H1 (cell line): ENCODE data around the gene TRPM1. TPM values are rescaled to one million over a fixed set of nuclear protein-coding genes. Genes with fewer than 3 reads are reported as not detected.

Source experiments
- CTCF ChIA-PET: fragments of 300-600 bp; sonication (Branson Sonifier 250); formaldehyde crosslinking; loops from one replicate; lab custom pipeline; 2021; ENCODE audit not compliant: partially characterized antibody; lab: Charles Lee
- POLR2A ChIA-PET: fragments of 300-600 bp; sonication (Branson Sonifier 250); formaldehyde crosslinking; loops from one replicate; lab custom pipeline; 2021; ENCODE audit warnings: inconsistent platforms; ENCODE audit not compliant: partially characterized antibody; lab: Charles Lee
- DNase-seq, 2 experiments: peaks; one replicate each; pipeline versions ENCODE4 v3.0.0 to v3.0.0-alpha.2; 2010 to 2022; ENCODE audit warnings: low spot score in 2 of 2, low read depth in 1 of 2, mixed read lengths in 1 of 2
- FAIRE-seq: peaks from 2 replicates; lab custom pipeline; 2011; peaks lifted over from hg19 to GRCh38; lab: Jason Lieb, UNC
- H2AFZ ChIP-seq: 2 replicates; pipeline ENCODE4 v1.8.1; 2012; ENCODE audit warnings: low read length, inconsistent platforms
- H2AK5ac ChIP-seq: 2 replicates; pipeline ENCODE4 v1.6.1; 2013; ENCODE audit warnings: low read depth, low read length
- H2BK120ac ChIP-seq: replicated peaks from 2 replicates; pipeline ENCODE3; 2013; ENCODE audit warnings: low read depth, low read length, inconsistent platforms
- H2BK12ac ChIP-seq: 2 replicates; pipeline ENCODE4 v1.6.1; 2013; ENCODE audit warnings: low read depth, low read length
- H2BK15ac ChIP-seq: 2 replicates; pipeline ENCODE4 v1.6.1; 2013; ENCODE audit warnings: low read length
- H2BK20ac ChIP-seq: 2 replicates; pipeline ENCODE4 v1.6.1; 2013; ENCODE audit warnings: low read length
- H2BK5ac ChIP-seq: 2 replicates; pipeline ENCODE4 v1.6.1; 2013; ENCODE audit warnings: low read depth, low read length
- H3K14ac ChIP-seq: 2 replicates; pipeline ENCODE4 v1.6.1; 2013; ENCODE audit warnings: inconsistent platforms; ENCODE audit not compliant: insufficient read length
- H3K18ac ChIP-seq: 2 replicates; pipeline ENCODE4 v1.6.1; 2013; ENCODE audit warnings: low read length; ENCODE audit errors: extremely low read depth
- H3K23ac ChIP-seq: 2 replicates; pipeline ENCODE4 v1.6.1; 2013; ENCODE audit warnings: inconsistent platforms; ENCODE audit not compliant: insufficient read length
- H3K23me2 ChIP-seq: 2 replicates; pipeline ENCODE4 v1.6.1; 2013; ENCODE audit warnings: low read depth, low read length
- H3K27ac ChIP-seq: 2 replicates; pipeline ENCODE4 v1.6.1; 2011; ENCODE audit warnings: low read depth, low read length, inconsistent platforms
- H3K27me3 ChIP-seq, 4 experiments: replicated peaks in 1 of 4; 1 replicate in 1 of 4; 2 replicates in 3 of 4; pipeline versions ENCODE4 v1.6.1 to v1.8.1; 2011 to 2013; ENCODE audit warnings: low read length in 3 of 4, mild to moderate bottlenecking in 3 of 4, inconsistent platforms in 2 of 4, mixed read lengths in 2 of 4, moderate library complexity in 1 of 4; ENCODE audit not compliant: control insufficient read depth in 3 of 4, insufficient read depth in 3 of 4; ENCODE audit errors: extremely low read depth in 1 of 4
- H3K36me3 ChIP-seq, 4 experiments: 2 replicates each; pipeline versions ENCODE4 v1.6.1 to v1.8.1; 2011 to 2013; ENCODE audit warnings: mild to moderate bottlenecking in 4 of 4, low read length in 3 of 4, moderate library complexity in 2 of 4, control low read depth in 1 of 4, inconsistent platforms in 1 of 4; ENCODE audit not compliant: insufficient read depth in 4 of 4, control insufficient read depth in 2 of 4
- H3K4ac ChIP-seq: replicated peaks from 2 replicates; pipeline ENCODE3; 2013; ENCODE audit warnings: low read length, low read depth, mixed read lengths, inconsistent platforms; ENCODE audit not compliant: insufficient read length
- H3K4me1 ChIP-seq, 4 experiments: replicated peaks in 1 of 4; 1 replicate in 1 of 4; 2 replicates in 3 of 4; pipeline versions ENCODE4 v1.6.1 to v1.8.1; 2011 to 2013; ENCODE audit warnings: low read length in 3 of 4, inconsistent platforms in 2 of 4, mixed read lengths in 1 of 4; ENCODE audit not compliant: insufficient read depth in 4 of 4, control insufficient read depth in 3 of 4
- H3K4me2 ChIP-seq, 2 experiments: 2 replicates each; pipeline versions ENCODE4 v1.6.1 to v1.8.1; 2011 to 2013; ENCODE audit warnings: low read depth in 2 of 2, low read length in 2 of 2, control low read depth in 1 of 2, inconsistent platforms in 1 of 2, mild to moderate bottlenecking in 1 of 2; ENCODE audit not compliant: insufficient read depth in 1 of 2
- H3K4me3 ChIP-seq, 4 experiments: fragments of 200-600, 300-600 bp in 1 of 4; sonication (generic), shearing (Covaris generic), sonication (Bioruptor Twin) in 1 of 4; 2 replicates each; pipeline versions ENCODE4 v1.5.1 to v1.8.1; 2011 to 2016; ENCODE audit warnings: low read length in 4 of 4, low read depth in 3 of 4, control low read depth in 2 of 4, inconsistent platforms in 2 of 4, mild to moderate bottlenecking in 2 of 4, mixed read lengths in 1 of 4, moderate library complexity in 1 of 4; ENCODE audit not compliant: insufficient read depth in 2 of 4; ENCODE audit errors: extremely low read depth in 1 of 4
- H3K56ac ChIP-seq: replicated peaks from 2 replicates; pipeline ENCODE3; 2013; ENCODE audit warnings: low read depth, mild to moderate bottlenecking, mixed read lengths, low read length, inconsistent platforms; ENCODE audit not compliant: insufficient read length
- H3K79me1 ChIP-seq: 2 replicates; pipeline ENCODE4 v1.6.1; 2013; ENCODE audit warnings: low read depth, low read length, control low read depth
- H3K79me2 ChIP-seq, 2 experiments: 2 replicates each; pipeline versions ENCODE4 v1.6.1 to v1.8.1; 2012 to 2013; ENCODE audit warnings: low read length in 2 of 2, mild to moderate bottlenecking in 2 of 2, inconsistent platforms in 1 of 2; ENCODE audit not compliant: insufficient read depth in 2 of 2, control insufficient read depth in 1 of 2
- H3K9ac ChIP-seq, 4 experiments: replicated peaks in 1 of 4; 1 replicate in 1 of 4; 2 replicates in 3 of 4; pipeline versions ENCODE4 v1.6.1 to v1.8.1; 2011 to 2013; ENCODE audit warnings: low read depth in 3 of 4, low read length in 3 of 4, control low read depth in 2 of 4, mild to moderate bottlenecking in 2 of 4, moderate library complexity in 2 of 4, inconsistent platforms in 1 of 4; ENCODE audit errors: extremely low read depth in 1 of 4
- H3K9me3 ChIP-seq, 2 experiments: 2 replicates each; pipeline versions ENCODE4 v1.6.1 to v1.8.1; 2012 to 2013; ENCODE audit warnings: mild to moderate bottlenecking in 2 of 2, moderate library complexity in 2 of 2, control low read depth in 1 of 2, inconsistent platforms in 1 of 2, low read depth in 1 of 2, low read length in 1 of 2, mixed read lengths in 1 of 2; ENCODE audit not compliant: insufficient read depth in 2 of 2
- H4K20me1 ChIP-seq, 2 experiments: replicated peaks in 1 of 2; 2 replicates each; pipeline versions ENCODE3 to v1.8.1; 2011 to 2013; ENCODE audit warnings: inconsistent platforms in 2 of 2, low read length in 2 of 2, mild to moderate bottlenecking in 1 of 2; ENCODE audit not compliant: insufficient read depth in 2 of 2, control insufficient read depth in 1 of 2
- H4K5ac ChIP-seq: 2 replicates; pipeline ENCODE4 v1.6.1; 2013; ENCODE audit warnings: low read length, low read depth, mixed read lengths, inconsistent platforms; ENCODE audit not compliant: insufficient read length
- H4K8ac ChIP-seq: 2 replicates; pipeline ENCODE4 v1.8.0; 2013; ENCODE audit warnings: mild to moderate bottlenecking, moderate library complexity, low read length, inconsistent platforms; ENCODE audit not compliant: insufficient read depth; ENCODE audit errors: extremely low read depth
- H4K91ac ChIP-seq: replicated peaks from 2 replicates; pipeline ENCODE3; 2013; ENCODE audit warnings: low read length, mixed read lengths, inconsistent platforms; ENCODE audit not compliant: insufficient read length
- ATF3 ChIP-seq: IDR thresholded peaks from 2 replicates; pipeline ENCODE4 v1.6.1; 2011; ENCODE audit warnings: low read depth, mild to moderate bottlenecking, low read length; ENCODE audit not compliant: insufficient read depth
- CHD2 ChIP-seq: IDR thresholded peaks from 2 replicates; pipeline ENCODE4 v1.6.1; 2012; ENCODE audit warnings: low read length, improper control_type of control experiment
- GABPA ChIP-seq: IDR thresholded peaks from 2 replicates; pipeline ENCODE4 v1.6.1; 2011; ENCODE audit warnings: mild to moderate bottlenecking, low read length, moderate library complexity, borderline replicate concordance; ENCODE audit not compliant: insufficient read depth
- KDM5A ChIP-seq: fragments of 200-600 bp; IDR thresholded peaks from 2 replicates; pipeline ENCODE4 v1.7.1; 2012; ENCODE audit warnings: mild to moderate bottlenecking, low read length, inconsistent platforms, mixed read lengths
- POU5F1 ChIP-seq: IDR thresholded peaks from 2 replicates; pipeline ENCODE4 v1.6.1; 2011; ENCODE audit warnings: low read depth, mild to moderate bottlenecking, low read length, moderate library complexity
- RAD21 ChIP-seq, 2 experiments: IDR thresholded peaks in 1 of 2; conservative IDR thresholded peaks in 1 of 2; 2 replicates each; pipeline ENCODE4 v1.6.1; 2011; ENCODE audit warnings: low read depth in 2 of 2, low read length in 2 of 2, improper control_type of control experiment in 1 of 2, inconsistent platforms in 1 of 2, mild to moderate bottlenecking in 1 of 2, moderate library complexity in 1 of 2
- SIN3A ChIP-seq, 2 experiments: IDR thresholded peaks in 1 of 2; conservative IDR thresholded peaks in 1 of 2; 2 replicates each; pipeline ENCODE4 v1.6.1; 2011 to 2012; ENCODE audit warnings: low read length in 2 of 2, improper control_type of control experiment in 1 of 2, low read depth in 1 of 2, mild to moderate bottlenecking in 1 of 2
- TEAD4 ChIP-seq: IDR thresholded peaks from 2 replicates; pipeline ENCODE4 v1.6.1; 2012; ENCODE audit warnings: low read depth, low read length, inconsistent platforms, mixed read lengths
- ZNF274 ChIP-seq: IDR thresholded peaks from 2 replicates; pipeline ENCODE4 v1.7.0; 2012; ENCODE audit warnings: low read length, borderline replicate concordance; ENCODE audit errors: extremely low read depth
- WGBS, 2 experiments: shearing (Covaris generic) in 1 of 2; methylation state at CpG; one replicate each; pipeline versions ENCODE4 v1.1.6 to v1.1.7; 2013 to 2015; ENCODE audit warnings: low lambda C conversion rate in 2 of 2, mixed read lengths in 2 of 2, inconsistent platforms in 1 of 2, low coverage in 1 of 2, missing lambda C conversion rate in 1 of 2; ENCODE audit not compliant: insufficient replicate concordance in 2 of 2, insufficient coverage in 1 of 2, insufficient read length in 1 of 2; ENCODE audit errors: extremely low coverage in 1 of 2, missing lambda C conversion rate in 1 of 2; 5-methylcytosine and 5-hydroxymethylcytosine counted together
- polyA plus RNA-seq, 7 experiments: library from polyadenylated mRNA; depleted of rRNA in 3 of 7; stranded (reverse) in 5 of 7; unstranded in 2 of 7; fragments of >200 nt in 5 of 7; fragments of 200-250 nt in 2 of 7; gene quantifications; 1 replicate in 5 of 7; 2 replicates in 1 of 7; 4 replicates in 1 of 7; pipeline versions ENCODE4 v1.2.1 to v1.2.3, GENCODE V29; 2011 to 2013; ENCODE audit warnings: missing spikeins in 2 of 7, mixed read lengths in 2 of 7
- total RNA-seq: library from RNA; stranded (reverse); fragmentation: NEBNext Ultra II Directional; extraction: Animal tissue kit (Norgen Biotek cat#: 25700); gene quantifications from 2 replicates; pipeline ENCODE4 v1.2.1, GENCODE V29; 2021

TRPM1 gene
- total and polyA plus RNA-seq, 2 of the 8 experiments (the other 6 are each of a cell fraction or from before 2014, with no cell fraction given) = 0.05 TPM; not detected in 1

DNA sequence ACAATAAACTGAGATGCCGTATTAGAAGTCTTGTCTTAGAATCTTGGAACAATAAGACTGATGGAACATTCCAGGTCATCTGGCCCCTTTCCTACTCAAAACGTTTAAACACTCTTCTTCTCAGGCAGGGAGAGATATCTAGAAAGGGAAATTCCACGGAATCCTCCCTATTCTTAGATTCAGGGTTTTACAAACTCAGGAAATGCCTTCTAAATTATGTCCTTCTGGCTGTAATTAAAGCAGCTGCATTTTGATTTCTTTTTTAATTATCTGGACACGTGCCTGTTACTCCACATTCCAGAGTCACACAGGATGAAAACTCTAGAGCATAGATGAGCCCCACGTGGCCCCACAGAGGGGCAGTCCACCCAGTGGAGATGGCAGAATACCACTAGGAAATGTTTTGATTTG is 68.6 kb downstream of the TRPM1 start:
- FAIRE-seq (no peak), DNase-seq (no peak)
- no peaks in the 10 kb centered on the region for H3K79me2 ChIP-seq
- no peak overlapping the region for H3K9ac ChIP-seq
- no peaks in the 10 kb centered on the region for H4K20me1 ChIP-seq
- H3K9me3 ChIP-seq = no peaks in the 10 kb centered on the region
- no peak overlapping the region for H2BK5ac ChIP-seq
- no peak overlapping the region for H3K18ac ChIP-seq
- H2BK120ac ChIP-seq = no peak overlapping the region
- H3K4me3 ChIP-seq = no peak overlapping the region
- no peak overlapping the region for H4K8ac ChIP-seq
- no peak overlapping the region for H3K27ac ChIP-seq
- no peak overlapping the region for H3K4me2 ChIP-seq
- H3K23ac ChIP-seq = no peak overlapping the region
- H2BK12ac ChIP-seq = no peak overlapping the region
- TF ChIP-seq SIN3A (conservative IDR thresholded peaks at IDR 0.05 in 1 of 2, IDR thresholded peaks at IDR 0.05 in 1 of 2; ENCODE audit: low read depth in 1 of 2, low read length in 2 of 2) = no peak
- no peak for TF ChIP-seq GABPA
- TF ChIP-seq TEAD4 = no peak
- TF ChIP-seq ZNF274 = no peak
- TF ChIP-seq POU5F1 = no peak
- no peak for TF ChIP-seq ATF3
- TF ChIP-seq KDM5A = no peak
- no peak for TF ChIP-seq RAD21 (IDR thresholded peaks at IDR 0.05 in 1 of 2, conservative IDR thresholded peaks at IDR 0.05 in 1 of 2; ENCODE audit: low read depth in 2 of 2, low read length in 2 of 2)
- no peak for TF ChIP-seq CHD2
- H3K56ac ChIP-seq = no peak overlapping the region
- no peak overlapping the region for H2BK20ac ChIP-seq
- ChIA-PET POLR2A (no interaction called here), CTCF (no interaction called here)
- H4K91ac ChIP-seq = no peak overlapping the region
- H3K27me3 ChIP-seq = no peaks in the 10 kb centered on the region
- no peaks in the 10 kb centered on the region for H3K23me2 ChIP-seq
- H3K36me3 ChIP-seq = no peaks in the 10 kb centered on the region
- no peaks in the 10 kb centered on the region for H3K79me1 ChIP-seq
- no peak overlapping the region for H2BK15ac ChIP-seq
- H2AFZ ChIP-seq = no peak overlapping the region
- H2AK5ac ChIP-seq = no peak overlapping the region
- H4K5ac ChIP-seq = no peak overlapping the region
- H3K14ac ChIP-seq = no peak overlapping the region
- peaks cover 0 to 4% (median 2%) of the 10 kb centered on the region in 4 experiments; a peak in 1 of 7 replicates for H3K4me1 ChIP-seq
- H3K4ac ChIP-seq = no peak overlapping the region
- WGBS, 2 experiments = 87% methylated on average over 5 of the region's 5 CpGs; no CpG with 5 or more reads in 1 of the 2 experiments
